Small intestine (tissue), 7 donors: ENCODE measurements around the gene MPDU1. TPM values are rescaled to one million over a fixed set of nuclear protein-coding genes. Genes with fewer than 3 reads are reported as not detected.

Experiments
- DNase-seq, 2 donors: peaks; one replicate each; pipeline versions ENCODE4 v3.0.0 to v3.0.0-alpha.2; 2013
- FAIRE-seq: peaks from 2 replicates; lab custom pipeline; 2012; peaks lifted over from hg19 to GRCh38; lab: Jason Lieb, UNC
- H3K27ac ChIP-seq, 3 donors: one replicate each; pipeline ENCODE4 v1.5.1; 2013; ENCODE audit warnings: low read length in 2 of 3, mild to moderate bottlenecking in 2 of 3, control low read depth in 1 of 3, inconsistent platforms in 1 of 3, low read depth in 1 of 3, moderate library complexity in 1 of 3
- H3K27me3 ChIP-seq, 3 donors: one replicate each; pipeline ENCODE4 v1.6.1; 2013; ENCODE audit warnings: low read length in 3 of 3, inconsistent platforms in 1 of 3; ENCODE audit not compliant: control insufficient read depth in 3 of 3, insufficient read depth in 3 of 3
- H3K36me3 ChIP-seq, 3 donors: one replicate each; pipeline ENCODE4 v1.6.1; 2013; ENCODE audit warnings: low read length in 3 of 3, inconsistent platforms in 1 of 3, low read depth in 1 of 3, mild to moderate bottlenecking in 1 of 3, moderate library complexity in 1 of 3; ENCODE audit not compliant: control insufficient read depth in 3 of 3, insufficient read depth in 2 of 3
- H3K4me1 ChIP-seq, 3 donors: one replicate each; pipeline ENCODE4 v1.6.1; 2013; ENCODE audit warnings: low read length in 2 of 3, inconsistent platforms in 1 of 3, low read depth in 1 of 3, mild to moderate bottlenecking in 1 of 3, moderate library complexity in 1 of 3; ENCODE audit not compliant: control insufficient read depth in 3 of 3, insufficient read depth in 2 of 3
- H3K4me3 ChIP-seq, 3 donors: one replicate each; pipeline ENCODE4 v1.5.1; 2013; ENCODE audit warnings: low read length in 3 of 3, control low read depth in 1 of 3, inconsistent platforms in 1 of 3, low read depth in 1 of 3, mild to moderate bottlenecking in 1 of 3, moderate library complexity in 1 of 3
- H3K9me3 ChIP-seq, 2 donors: one replicate each; pipeline ENCODE4 v1.6.1; 2013; ENCODE audit warnings: low read depth in 1 of 2, low read length in 1 of 2; ENCODE audit not compliant: control insufficient read depth in 2 of 2, insufficient read depth in 1 of 2
- WGBS, 3 donors: extraction: QIAGEN DNeasy Blood & Tissue Kit; methylation state at CpG; one replicate each; pipeline ENCODE4 v1.1.7; 2013; 5-methylcytosine and 5-hydroxymethylcytosine counted together
- polyA plus RNA-seq, 4 donors: library from polyadenylated mRNA; stranded (reverse) in 3 of 4; unstranded in 1 of 4; fragments of 200-250 nt in 3 of 4; fragments of 120-200 nt in 1 of 4; gene quantifications; one replicate each; pipeline versions ENCODE4 v1.2.1 to v1.2.3, GENCODE V29; 2013
- donor health status: healthy with polysubstance abuse.
- donor health status: control.
- donor health status: control.
- donor health status: Bipolar disorder and iron deficiency.
- donor health status: healthy.

MPDU1 gene
- polyA plus RNA-seq, 4 donors, result 69.7 to 126 (median 96.4) TPM

DNA sequence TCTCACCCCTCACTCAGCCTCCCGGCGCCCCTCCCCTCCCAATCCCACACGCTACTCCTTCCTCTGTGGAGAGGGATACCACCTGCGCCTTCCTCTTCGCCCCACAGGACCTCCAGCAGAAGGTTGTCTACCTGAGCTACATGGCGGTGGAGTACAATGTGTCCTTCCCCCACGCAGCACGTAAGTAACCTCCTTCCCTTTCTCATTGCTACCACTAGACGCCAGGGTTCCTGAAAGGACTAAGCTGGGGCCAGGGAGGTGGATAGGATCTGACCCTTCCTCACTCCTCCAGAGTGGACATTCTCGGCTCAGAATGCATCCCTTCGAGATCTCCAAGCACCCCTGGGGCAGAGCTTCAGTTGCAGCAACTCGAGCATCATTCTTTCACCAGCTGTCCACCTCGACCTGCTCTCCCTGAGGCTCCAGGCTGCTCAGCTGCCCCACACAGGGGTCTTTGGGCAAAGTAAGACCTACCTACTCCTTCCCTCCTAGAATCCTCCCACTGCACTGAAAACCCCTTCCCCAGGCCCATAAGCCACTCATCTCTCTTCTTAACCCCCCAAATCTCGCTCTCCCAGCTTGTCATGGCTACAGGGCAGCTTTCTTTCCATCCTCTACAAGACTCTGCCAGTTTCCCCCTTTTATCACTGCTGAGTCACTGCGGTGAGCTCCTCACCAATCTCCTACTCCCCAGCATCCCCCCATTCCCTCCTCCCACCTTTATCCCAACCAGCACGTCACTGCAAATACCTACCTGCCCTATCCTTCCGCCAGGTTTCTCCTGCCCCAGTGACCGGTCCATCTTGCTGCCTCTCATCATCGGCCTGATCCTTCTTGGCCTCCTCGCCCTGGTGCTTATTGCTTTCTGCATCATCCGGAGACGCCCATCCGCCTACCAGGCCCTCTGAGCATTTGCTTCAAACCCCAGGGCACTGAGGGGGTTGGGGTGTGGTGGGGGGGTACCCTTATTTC lies 2.8 kb upstream of the MPDU1 start:
- Histone ChIP-seq H3K9me3 (peaks cover 0 to 6% of the 10 kb centered on the region in 2 donors), H3K4me3 (peak overlapping the region in 2 of 3 donors; percentile 67 to 69), H3K36me3 (peaks cover 10 to 78% (median 19%) of the 10 kb centered on the region in 3 donors), H3K4me1 (peaks cover 3 to 60% (median 11%) of the 10 kb centered on the region in 3 donors), H3K27ac (peak overlapping the region; percentile 95 to 97 (median 97)), H3K27me3 (no peaks in the 10 kb centered on the region)
- no peak for FAIRE-seq
- DNase-seq, result peak in 1 of 2 donors; percentile 26
- 66 to 79% (median 71%) methylated on average over 23 of the region's 23 CpGs for WGBS, 3 donors

GRCh38 chr17:7582396-7583252 lies 1.0 kb upstream of the MPDU1 start:
- Histone ChIP-seq H3K4me1 (peaks cover 3 to 56% (median 11%) of the 10 kb centered on the region in 3 donors), H3K36me3 (peaks cover 3 to 77% (median 8%) of the 10 kb centered on the region in 3 donors), H3K9me3 (peaks cover 0 to 6% of the 10 kb centered on the region in 2 donors), H3K4me3 (peak overlapping the region in 2 of 3 donors; percentile 53 to 78), H3K27ac (peak overlapping the region; percentile 83 to 98 (median 89)), H3K27me3 (no peaks in the 10 kb centered on the region)
- DNase-seq (peak in 1 of 2 donors; percentile 39), FAIRE-seq (no peak)
- 86 to 88% (median 87%) methylated on average over 31 to 36 of the region's 36 CpGs for WGBS, 3 donors

- WGBS, 3 donors, result 37 to 67% (median 59%) methylated on average over 9 of the region's 9 CpGs
- no peak for FAIRE-seq
- peaks cover 0 to 6% of the 10 kb centered on the region in 2 donors for H3K9me3 ChIP-seq
- H3K4me3 ChIP-seq, result no peak overlapping the region
- peaks cover 6 to 80% (median 7%) of the 10 kb centered on the region in 3 donors for H3K36me3 ChIP-seq
- H3K4me1 ChIP-seq, result peaks cover 0 to 35% (median 10%) of the 10 kb centered on the region in 3 donors
- H3K27me3 ChIP-seq, result no peaks in the 10 kb centered on the region
- H3K27ac ChIP-seq, result no peak overlapping the region
- peak; percentile 65 to 82 for DNase-seq
These were observed 3.2 kb downstream of the MPDU1 start for GRCh38 chr17:7586673-7587419.

- H3K9me3 ChIP-seq, result peaks cover 0 to 6% of the 10 kb centered on the region in 2 donors
- DNase-seq (no peak), FAIRE-seq (no peak)
- peaks cover 11 to 80% (median 13%) of the 10 kb centered on the region in 3 donors for H3K36me3 ChIP-seq
- no peaks in the 10 kb centered on the region for H3K27me3 ChIP-seq
- WGBS, 3 donors, result 74 to 87% (median 85%) methylated on average over 11 to 12 of the region's 12 CpGs
- H3K4me1 ChIP-seq, result peaks cover 0 to 29% (median 9%) of the 10 kb centered on the region in 3 donors
- no peak overlapping the region for H3K4me3 ChIP-seq
- no peak overlapping the region for H3K27ac ChIP-seq
These were observed 3.9 kb downstream of the MPDU1 start for GRCh38 chr17:7587420-7588151.

DNA sequence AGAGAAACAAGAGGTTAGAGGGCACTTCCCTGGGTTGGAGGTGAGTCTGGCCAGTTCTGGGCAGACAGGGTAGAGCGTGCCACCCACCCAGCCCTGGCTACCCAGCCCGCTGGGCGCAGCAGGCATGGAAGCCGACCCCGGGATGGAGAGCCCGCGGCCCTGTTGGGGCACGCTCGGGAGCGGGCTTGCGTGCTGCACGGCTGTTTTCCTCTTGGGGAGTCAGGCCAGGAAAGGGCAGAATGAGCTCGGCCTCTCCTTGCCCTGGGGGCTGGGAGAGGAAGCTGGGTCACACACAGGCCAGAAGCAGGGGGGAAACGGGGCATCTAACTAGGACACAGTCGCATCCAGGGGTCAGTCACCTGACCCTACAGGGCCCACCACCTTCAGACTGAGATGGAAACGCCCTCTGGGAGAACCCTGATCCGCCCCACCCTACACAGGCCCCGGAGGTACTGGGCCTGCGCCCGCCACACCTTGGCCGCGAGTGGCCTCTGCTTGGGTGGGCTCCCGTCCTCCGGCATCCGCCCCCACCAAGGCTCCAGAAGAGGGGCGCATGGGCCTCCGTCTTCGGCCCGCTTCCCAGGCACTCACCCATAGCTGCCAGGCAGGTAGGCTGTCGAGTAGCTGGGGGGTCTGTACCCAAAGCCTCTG lies 5.0 kb downstream of the MPDU1 start:
- Histone ChIP-seq H3K4me3 (peak overlapping the region in 1 of 3 donors; percentile 39), H3K36me3 (peaks cover 18 to 85% (median 22%) of the 10 kb centered on the region in 3 donors), H3K27ac (peak overlapping the region in 1 of 3 donors; percentile 9), H3K27me3 (no peaks in the 10 kb centered on the region), H3K4me1 (peaks cover 0 to 21% (median 3%) of the 10 kb centered on the region in 3 donors), H3K9me3 (no peaks in the 10 kb centered on the region)
- no peak for DNase-seq
- FAIRE-seq, result no peak
- WGBS, 3 donors, result 72 to 89% (median 85%) methylated on average over 17 to 30 of the region's 30 CpGs

DNA sequence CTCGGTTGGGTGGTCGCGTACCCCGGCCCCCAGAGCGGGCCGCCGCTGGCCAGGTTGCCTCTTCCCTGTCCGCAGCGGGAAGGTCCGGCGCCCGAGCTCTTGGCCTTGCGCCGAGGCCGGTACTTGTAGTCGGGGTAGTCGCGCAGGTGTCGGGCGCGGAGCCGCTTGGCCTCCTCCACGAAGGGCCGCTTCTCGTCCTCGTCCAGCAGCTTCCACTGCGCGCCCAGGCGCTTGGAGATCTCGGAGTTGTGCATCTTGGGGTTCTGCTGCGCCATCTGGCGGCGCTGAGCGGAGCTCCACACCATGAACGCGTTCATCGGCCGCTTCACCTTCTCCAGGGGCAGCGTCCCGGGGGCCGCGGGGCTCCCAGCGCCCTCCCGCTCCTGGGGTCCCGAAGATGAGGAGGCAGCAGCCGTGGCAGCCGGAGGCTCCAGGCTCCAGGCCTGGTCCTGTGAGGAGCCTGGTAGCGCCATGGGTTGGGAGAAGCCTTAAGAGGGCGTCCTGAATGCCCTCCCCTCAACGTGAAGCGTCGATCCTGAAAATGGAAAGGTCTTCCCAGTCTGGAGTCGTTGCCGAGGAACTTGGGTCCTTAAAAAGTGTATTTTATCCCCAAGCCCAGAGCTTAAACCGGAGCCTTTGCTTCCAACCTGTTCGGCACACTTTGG lies 5.7 kb downstream of the MPDU1 start:
- H3K36me3 ChIP-seq, result peaks cover 18 to 89% (median 26%) of the 10 kb centered on the region in 3 donors
- FAIRE-seq, result no peak
- no peaks in the 10 kb centered on the region for H3K9me3 ChIP-seq
- DNase-seq, result peak; percentile 80 to 92
- peak overlapping the region in 1 of 3 donors; percentile 39 for H3K4me3 ChIP-seq
- H3K27ac ChIP-seq, result peak overlapping the region in 1 of 3 donors; percentile 9
- WGBS, 3 donors, result 24 to 34% (median 32%) methylated on average over 50 to 56 of the region's 56 CpGs
- no peaks in the 10 kb centered on the region for H3K27me3 ChIP-seq
- H3K4me1 ChIP-seq, result peaks cover 0 to 21% (median 3%) of the 10 kb centered on the region in 3 donors
